ENCODE measurements around the gene RTN1. TPM values are rescaled to one million over a fixed set of nuclear protein-coding genes. Genes with fewer than 3 reads are reported as not detected.

Gene RTN1
- total RNA-seq, 1 donor from 2014 or later, result 2.1 TPM

DNA sequence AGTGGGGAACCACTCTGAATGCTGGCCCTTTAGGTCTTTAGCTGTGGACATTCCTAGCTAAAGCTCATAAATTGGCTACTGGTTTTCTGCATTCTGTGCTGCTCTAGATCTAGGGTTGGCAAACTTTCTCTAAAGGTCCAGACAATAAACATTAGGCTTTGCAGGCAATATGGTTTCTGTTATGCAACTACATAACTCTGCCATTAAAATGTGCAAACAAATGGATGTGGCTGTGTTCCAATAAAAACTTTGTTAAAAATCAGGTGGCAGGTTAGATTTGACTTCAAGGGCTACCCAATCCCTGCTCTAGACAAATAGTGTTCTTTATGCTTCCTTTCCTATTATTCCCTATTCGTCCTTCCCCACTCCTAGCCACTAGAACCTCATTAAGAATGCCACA is 42.6 kb upstream of the RTN1 start:
- H3K27ac Mint-ChIP-seq (ENCODE audit: unreplicated experiment), result no peak overlapping the region
- H3K4me1 Mint-ChIP-seq (ENCODE audit: unreplicated experiment), result no peaks in the 10 kb centered on the region
- H3K36me3 Mint-ChIP-seq (ENCODE audit: low read depth, unreplicated experiment), result no peaks in the 10 kb centered on the region
- peaks cover 3% of the 10 kb centered on the region for H3K27me3 Mint-ChIP-seq (ENCODE audit: unreplicated experiment)
- no peak for DNase-seq (ENCODE audit: low spot score)
- no peaks in the 10 kb centered on the region for H3K9me3 Mint-ChIP-seq (ENCODE audit: unreplicated experiment)
- H3K4me3 Mint-ChIP-seq (ENCODE audit: unreplicated experiment), result no peak overlapping the region
- TF ChIP-seq, protein P1, sequence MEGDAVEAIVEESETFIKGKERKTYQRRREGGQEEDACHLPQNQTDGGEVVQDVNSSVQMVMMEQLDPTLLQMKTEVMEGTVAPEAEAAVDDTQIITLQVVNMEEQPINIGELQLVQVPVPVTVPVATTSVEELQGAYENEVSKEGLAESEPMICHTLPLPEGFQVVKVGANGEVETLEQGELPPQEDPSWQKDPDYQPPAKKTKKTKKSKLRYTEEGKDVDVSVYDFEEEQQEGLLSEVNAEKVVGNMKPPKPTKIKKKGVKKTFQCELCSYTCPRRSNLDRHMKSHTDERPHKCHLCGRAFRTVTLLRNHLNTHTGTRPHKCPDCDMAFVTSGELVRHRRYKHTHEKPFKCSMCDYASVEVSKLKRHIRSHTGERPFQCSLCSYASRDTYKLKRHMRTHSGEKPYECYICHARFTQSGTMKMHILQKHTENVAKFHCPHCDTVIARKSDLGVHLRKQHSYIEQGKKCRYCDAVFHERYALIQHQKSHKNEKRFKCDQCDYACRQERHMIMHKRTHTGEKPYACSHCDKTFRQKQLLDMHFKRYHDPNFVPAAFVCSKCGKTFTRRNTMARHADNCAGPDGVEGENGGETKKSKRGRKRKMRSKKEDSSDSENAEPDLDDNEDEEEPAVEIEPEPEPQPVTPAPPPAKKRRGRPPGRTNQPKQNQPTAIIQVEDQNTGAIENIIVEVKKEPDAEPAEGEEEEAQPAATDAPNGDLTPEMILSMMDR (IDR thresholded peaks at IDR 0.05; ENCODE audit: unreplicated experiment), result no peak

- Mint-ChIP-seq H3K36me3 (ENCODE audit: low read depth, unreplicated experiment) (no peaks in the 10 kb centered on the region), H3K4me1 (ENCODE audit: unreplicated experiment) (no peaks in the 10 kb centered on the region), H3K4me3 (ENCODE audit: unreplicated experiment) (no peak overlapping the region), H3K9me3 (ENCODE audit: unreplicated experiment) (no peaks in the 10 kb centered on the region), H3K27me3 (ENCODE audit: unreplicated experiment) (peaks cover 3% of the 10 kb centered on the region), H3K27ac (ENCODE audit: unreplicated experiment) (no peak overlapping the region)
- TF ChIP-seq, protein P1 (IDR thresholded peaks at IDR 0.05; ENCODE audit: unreplicated experiment), result no peak
- no peak for DNase-seq (ENCODE audit: low spot score)
These were observed 41.9 kb upstream of the RTN1 start for GRCh38 chr14:59912443-59912842.

GRCh38 chr14:59905188-59905587 is 34.6 kb upstream of the RTN1 start:
- TF ChIP-seq, protein P1 (IDR thresholded peaks at IDR 0.05; ENCODE audit: unreplicated experiment), result no peak

GRCh38 chr14:59904184-59904583 is 33.6 kb upstream of the RTN1 start:
- no peak for DNase-seq (ENCODE audit: low spot score)
- Mint-ChIP-seq H3K9me3 (ENCODE audit: unreplicated experiment) (no peaks in the 10 kb centered on the region), H3K4me3 (ENCODE audit: unreplicated experiment) (no peak overlapping the region), H3K27ac (ENCODE audit: unreplicated experiment) (no peak overlapping the region), H3K36me3 (ENCODE audit: low read depth, unreplicated experiment) (no peaks in the 10 kb centered on the region), H3K4me1 (ENCODE audit: unreplicated experiment) (peaks cover 2% of the 10 kb centered on the region), H3K27me3 (ENCODE audit: unreplicated experiment) (no peaks in the 10 kb centered on the region)
- TF ChIP-seq, protein P1 (IDR thresholded peaks at IDR 0.05; ENCODE audit: unreplicated experiment), result no peak

More at GRCh38 chr14:59905188-59905587, 34.6 kb upstream of the RTN1 start:
- Mint-ChIP-seq H3K27me3 (ENCODE audit: unreplicated experiment) (no peaks in the 10 kb centered on the region), H3K9me3 (ENCODE audit: unreplicated experiment) (no peaks in the 10 kb centered on the region), H3K4me1 (ENCODE audit: unreplicated experiment) (peaks cover 2% of the 10 kb centered on the region), H3K36me3 (ENCODE audit: low read depth, unreplicated experiment) (no peaks in the 10 kb centered on the region), H3K4me3 (ENCODE audit: unreplicated experiment) (no peak overlapping the region), H3K27ac (ENCODE audit: unreplicated experiment) (no peak overlapping the region)
- no peak for DNase-seq (ENCODE audit: low spot score)

DNA sequence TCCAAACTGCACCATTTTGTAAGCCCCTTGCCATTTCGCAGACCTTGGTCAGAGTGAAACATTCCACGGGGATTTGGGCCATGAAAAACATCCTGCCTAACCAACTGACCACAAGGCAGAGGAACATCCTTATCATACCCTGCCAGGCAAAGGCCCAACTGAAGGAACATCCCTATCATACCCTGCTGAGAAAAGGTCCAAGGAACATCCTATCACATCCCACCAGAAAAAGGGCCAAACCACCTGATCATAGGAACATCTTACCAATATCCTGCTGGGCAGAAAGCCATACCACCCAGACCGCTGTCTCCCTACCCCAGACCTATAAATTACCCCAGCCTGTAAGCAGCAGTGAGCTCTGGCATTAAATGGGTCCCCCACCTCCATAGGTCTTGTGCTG is 30.0 kb upstream of the RTN1 start:
- H3K27me3 Mint-ChIP-seq (ENCODE audit: unreplicated experiment), result no peaks in the 10 kb centered on the region
- no peak overlapping the region for H3K27ac Mint-ChIP-seq (ENCODE audit: unreplicated experiment)
- TF ChIP-seq, protein P1 (IDR thresholded peaks at IDR 0.05; ENCODE audit: unreplicated experiment), result no peak
- no peaks in the 10 kb centered on the region for H3K9me3 Mint-ChIP-seq (ENCODE audit: unreplicated experiment)
- DNase-seq (ENCODE audit: low spot score), result no peak
- no peaks in the 10 kb centered on the region for H3K36me3 Mint-ChIP-seq (ENCODE audit: low read depth, unreplicated experiment)
- no peak overlapping the region for H3K4me3 Mint-ChIP-seq (ENCODE audit: unreplicated experiment)
- peaks cover 2% of the 10 kb centered on the region for H3K4me1 Mint-ChIP-seq (ENCODE audit: unreplicated experiment)
